H1 (cell line): ENCODE results near the gene SND1. TPM values are rescaled to one million over a fixed set of nuclear protein-coding genes. Genes with fewer than 3 reads are reported as not detected.

Source experiments
- CHD2 ChIP-seq: IDR thresholded peaks from 2 replicates; pipeline ENCODE4 v1.6.1; 2012; ENCODE audit warnings: low read length, improper control_type of control experiment
- POLR2AphosphoS5 ChIP-seq: IDR thresholded peaks from 2 replicates; pipeline ENCODE4 v1.6.1; 2011; ENCODE audit warnings: low read depth, low read length
- POU5F1 ChIP-seq: IDR thresholded peaks from 2 replicates; pipeline ENCODE4 v1.6.1; 2011; ENCODE audit warnings: low read depth, mild to moderate bottlenecking, low read length, moderate library complexity
- RNF2 ChIP-seq: fragments of 200-900, 300-1000 bp; sonication (generic); IDR thresholded peaks from 2 replicates; pipeline ENCODE4 v1.7.1; 2016; ENCODE audit warnings: borderline replicate concordance, low read depth, mild to moderate bottlenecking, antibody characterized with exemption, low read length; ENCODE audit not compliant: poor library complexity, severe bottlenecking; ENCODE audit errors: missing control alignments
- ZNF274 ChIP-seq: IDR thresholded peaks from 2 replicates; pipeline ENCODE4 v1.7.0; 2012; ENCODE audit warnings: low read length, borderline replicate concordance; ENCODE audit errors: extremely low read depth
- polyA plus RNA-seq, 7 experiments: library from polyadenylated mRNA; depleted of rRNA in 3 of 7; stranded (reverse) in 5 of 7; unstranded in 2 of 7; fragments of >200 nt in 5 of 7; fragments of 200-250 nt in 2 of 7; gene quantifications; 1 replicate in 5 of 7; 2 replicates in 1 of 7; 4 replicates in 1 of 7; pipeline versions ENCODE4 v1.2.1 to v1.2.3, GENCODE V29; 2011 to 2013; ENCODE audit warnings: missing spikeins in 2 of 7, mixed read lengths in 2 of 7
- total RNA-seq: library from RNA; stranded (reverse); fragmentation: NEBNext Ultra II Directional; extraction: Animal tissue kit (Norgen Biotek cat#: 25700); gene quantifications from 2 replicates; pipeline ENCODE4 v1.2.1, GENCODE V29; 2021

The SND1 gene
- total and polyA plus RNA-seq, 2 of the 8 experiments (the other 6 are each of a cell fraction or from before 2014, with no cell fraction given): 122 to 290 TPM

DNA sequence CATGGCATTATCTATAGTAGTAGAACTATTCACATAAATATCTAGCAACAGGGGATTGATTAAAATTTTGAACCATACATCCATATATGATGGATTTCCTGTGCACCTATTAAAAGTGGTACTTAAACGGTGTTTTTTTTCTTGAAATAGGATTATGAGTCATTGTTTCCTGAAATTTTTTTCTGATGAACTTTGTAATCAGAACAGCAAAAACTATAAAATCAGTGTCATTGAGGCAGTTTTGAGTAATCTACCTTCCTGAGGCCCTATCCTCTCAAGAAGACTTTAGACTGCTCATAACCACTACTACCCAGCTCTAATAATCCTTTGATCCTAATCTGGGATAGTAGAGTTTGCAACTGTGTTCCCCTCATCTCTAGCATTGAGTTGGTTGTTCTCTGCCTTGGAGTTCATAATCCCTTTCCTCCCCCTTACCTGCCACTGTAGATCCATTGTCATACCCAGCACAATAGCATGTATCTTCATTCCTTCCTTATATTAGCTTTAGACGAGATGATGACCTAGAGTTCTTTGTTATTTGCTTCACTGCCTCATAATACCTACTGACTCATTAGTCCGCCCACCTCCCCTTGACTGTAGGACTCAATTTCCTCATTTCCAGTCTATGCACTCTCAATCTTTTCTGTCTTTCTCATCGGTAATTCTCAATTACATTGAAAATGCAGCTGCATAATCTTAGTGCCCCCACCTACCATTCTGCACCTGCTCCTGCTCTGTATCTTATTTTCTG, 245.9 kb downstream of the SND1 start (continued):
- TF ChIP-seq POU5F1 (no peak), CHD2 (no peak), ZNF274 (no peak), RNF2 (no peak), POLR2AphosphoS5 (no peak)
